Measurements from ENCODE around the gene PLCG2.
A peak's percentile ranks its signal among the peaks of the same experiment; 100 is the strongest.

PLCG2 gene

GRCh38 chr16:81817296-81817695 lies 38.2 kb downstream of the PLCG2 start:
- no peak for DNase-seq

DNA sequence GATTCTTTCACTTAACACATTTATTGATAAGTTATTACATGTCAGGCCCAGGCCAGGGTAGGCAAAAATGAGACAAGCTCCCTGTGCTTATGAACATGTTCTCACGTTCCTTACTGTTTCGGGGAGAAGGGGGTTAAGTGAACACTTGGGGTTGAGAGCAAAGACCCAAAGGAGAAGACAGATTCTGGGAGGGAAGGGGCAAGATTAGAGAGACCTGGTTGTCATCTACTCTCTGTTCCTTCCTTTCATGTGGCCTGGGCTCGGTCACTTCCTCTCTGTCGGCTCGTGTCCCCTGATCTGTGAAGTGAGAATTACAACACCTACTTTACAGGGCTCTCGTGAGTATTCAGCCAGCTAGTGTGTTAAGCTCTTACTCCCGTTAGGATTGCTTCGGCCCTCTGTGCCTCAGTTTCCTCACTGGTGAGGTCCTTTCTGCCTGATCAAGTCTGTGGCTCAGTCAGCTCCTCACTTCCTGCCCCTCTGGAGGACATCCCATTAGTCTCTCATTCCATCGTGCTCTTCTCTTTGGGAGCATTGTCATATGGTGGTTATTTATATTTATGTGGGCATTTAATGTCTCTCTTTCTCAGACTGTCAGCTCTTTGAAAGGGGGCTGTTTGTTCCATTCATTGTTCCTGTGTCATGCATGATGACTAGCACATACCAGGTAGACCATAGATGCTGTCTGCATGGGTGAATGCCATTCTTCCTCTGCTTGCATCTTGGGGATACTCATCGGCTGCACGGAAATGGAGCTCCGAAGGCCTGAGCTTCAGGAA lies 38.9 kb downstream of the PLCG2 start:
- DNase-seq = peak; percentile 78

GRCh38 chr16:81818568-81818896 lies 39.4 kb downstream of the PLCG2 start:
- no peak for DNase-seq

- DNase-seq = no peak
Measured at GRCh38 chr16:81818905-81819304, 39.8 kb downstream of the PLCG2 start.

- DNase-seq = peak; percentile 46
Measured at GRCh38 chr16:81821436-81822128, 42.5 kb downstream of the PLCG2 start.

GRCh38 chr16:81823111-81823510 lies 44.0 kb downstream of the PLCG2 start:
- peak; percentile 85 for DNase-seq

DNA sequence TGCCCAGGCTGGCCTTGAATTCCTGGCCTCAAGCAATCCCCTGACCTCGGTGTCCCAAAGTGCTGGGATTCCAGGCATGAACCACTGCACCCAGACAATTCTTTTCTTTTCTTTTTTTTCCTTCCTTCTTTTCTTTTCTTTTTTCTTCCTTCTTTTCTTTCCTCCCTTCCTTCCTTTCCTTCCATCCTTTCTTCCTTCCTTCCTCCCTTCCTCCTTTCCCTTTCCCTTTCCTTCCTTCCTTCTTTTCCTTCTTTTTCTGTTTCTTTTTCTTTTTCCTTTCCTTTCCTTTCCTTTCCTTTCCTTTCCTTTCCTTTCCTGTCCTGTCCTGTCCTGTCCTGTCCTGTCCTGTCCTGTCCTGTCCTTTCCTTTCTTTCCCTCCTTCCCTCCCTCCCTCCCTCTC lies 44.6 kb downstream of the PLCG2 start:
- DNase-seq = no peak

GRCh38 chr16:81826523-81826922 lies 47.4 kb downstream of the PLCG2 start:
- DNase-seq = peak; percentile 44

- no peak for DNase-seq
Measured at GRCh38 chr16:81830845-81831540, 51.9 kb downstream of the PLCG2 start.

- peak; percentile 97 for DNase-seq
Measured at GRCh38 chr16:81831722-81832126, 52.6 kb downstream of the PLCG2 start.

DNA sequence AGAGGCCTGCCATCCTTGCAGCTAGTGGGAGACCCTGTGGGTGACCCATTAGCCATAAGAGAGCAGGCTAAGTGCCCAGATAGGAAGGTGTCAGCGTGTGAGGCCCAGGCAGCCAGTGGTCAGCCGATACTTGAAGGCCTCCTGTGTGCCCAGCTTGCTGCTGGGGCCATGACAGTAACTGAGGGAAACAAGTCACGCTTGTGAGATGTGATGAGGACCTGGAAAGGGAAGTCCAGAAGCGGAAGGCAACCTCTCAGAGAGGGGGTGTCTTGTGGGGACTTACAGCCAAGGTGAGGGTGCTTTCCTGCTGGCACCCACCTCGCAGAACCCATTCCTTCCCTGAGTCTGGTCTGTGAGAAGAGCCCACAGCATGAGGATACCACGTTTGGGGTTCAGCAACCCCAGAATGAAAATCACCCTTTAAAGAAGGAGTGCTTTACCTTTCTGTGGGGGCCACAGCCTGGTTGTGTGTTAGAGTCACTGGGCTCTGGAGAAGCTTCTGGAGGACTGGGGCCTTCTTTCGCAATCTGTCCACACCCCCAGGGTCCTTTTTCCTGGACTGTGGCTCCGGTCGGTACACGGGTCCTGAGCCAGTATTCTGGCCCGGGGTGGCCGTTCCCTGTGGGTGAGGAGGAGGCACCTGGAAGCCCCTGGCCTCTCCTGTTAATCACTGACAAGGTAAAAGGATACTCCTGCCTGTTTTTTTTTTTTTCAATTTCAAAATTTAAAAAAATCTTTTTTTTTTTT lies 53.9 kb downstream of the PLCG2 start:
- no peak for DNase-seq

DNA sequence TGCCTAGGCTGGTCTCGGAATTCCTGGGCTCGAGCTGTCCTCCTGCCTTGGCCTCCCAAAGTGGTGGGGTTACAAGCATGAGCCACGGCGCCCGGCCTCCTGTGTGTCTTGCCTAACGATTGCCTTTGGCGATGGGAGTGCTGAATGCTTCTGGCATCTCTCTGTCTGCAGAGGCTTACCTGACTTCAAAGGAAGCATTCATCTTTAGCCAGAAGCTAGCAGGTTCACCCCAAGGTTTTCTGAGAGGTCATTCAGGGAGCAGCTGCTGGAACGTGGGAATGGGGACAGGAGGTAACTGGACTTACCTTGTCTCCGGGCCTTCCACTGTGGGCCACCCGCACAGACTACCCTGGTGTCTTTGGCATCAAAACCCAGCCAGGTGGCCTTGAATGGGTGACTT lies 54.7 kb downstream of the PLCG2 start:
- no peak for DNase-seq

- no peak for DNase-seq
Measured at GRCh38 chr16:81834868-81835267, 55.8 kb downstream of the PLCG2 start.

- no peak for DNase-seq
Measured at GRCh38 chr16:81836279-81837054, 57.4 kb downstream of the PLCG2 start.

GRCh38 chr16:81837312-81837751 lies 58.2 kb downstream of the PLCG2 start:
- peak; percentile 39 for DNase-seq

DNA sequence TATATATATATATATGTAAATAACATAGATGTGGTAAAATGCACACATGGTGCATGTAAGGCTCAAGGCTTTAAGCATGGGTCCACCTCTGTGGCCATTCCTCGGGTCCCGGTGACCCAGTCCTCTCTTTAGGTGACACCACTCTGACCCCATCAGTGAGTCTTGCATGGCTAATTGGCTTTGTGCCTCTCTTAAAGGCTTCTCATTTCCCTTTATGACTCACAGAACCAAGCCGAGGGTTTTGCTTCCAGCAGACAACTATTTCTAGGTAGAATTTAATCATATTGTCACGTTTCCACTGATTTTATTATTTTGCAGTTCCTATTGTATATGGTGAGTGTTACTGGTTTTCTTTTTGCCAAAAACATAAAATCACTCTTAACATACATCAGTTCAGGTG lies 59.7 kb downstream of the PLCG2 start:
- DNase-seq = no peak

- no peak for DNase-seq
Measured at GRCh38 chr16:81841722-81842121, 62.6 kb downstream of the PLCG2 start.

DNA sequence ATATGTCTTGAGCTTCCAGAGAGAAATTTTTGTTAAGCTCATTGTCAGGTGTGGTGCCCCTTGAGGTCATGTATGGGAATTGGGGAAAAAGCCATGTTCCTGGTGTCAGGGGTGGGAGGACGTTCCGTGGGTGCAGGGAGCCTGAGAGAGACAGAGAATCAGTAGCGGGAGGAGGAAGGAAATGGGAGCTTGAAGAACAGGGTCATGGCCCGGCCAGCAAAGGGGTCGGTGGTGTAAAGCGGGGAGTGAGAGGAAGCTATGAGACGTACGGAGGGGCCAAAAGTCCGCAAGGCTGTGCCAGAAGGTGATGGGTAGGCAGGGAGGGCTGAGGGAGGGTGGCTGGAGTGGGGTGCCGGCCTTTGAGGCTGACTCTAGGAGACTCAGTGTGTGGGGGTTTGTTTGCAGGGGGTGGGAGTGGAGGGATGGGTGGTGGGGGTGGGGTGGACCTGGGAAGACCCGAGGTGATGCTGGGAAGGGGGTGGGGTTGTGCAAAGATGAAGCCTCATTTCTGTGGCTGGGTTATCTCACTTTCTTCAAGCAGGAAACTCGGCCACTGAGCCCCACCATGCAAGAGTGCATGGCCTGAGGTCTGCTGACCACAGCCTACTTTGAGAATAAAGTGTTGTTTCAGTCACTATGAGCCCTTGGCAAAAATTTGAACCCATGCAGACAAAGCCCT lies 63.6 kb downstream of the PLCG2 start:
- peak; percentile 39 for DNase-seq

DNA sequence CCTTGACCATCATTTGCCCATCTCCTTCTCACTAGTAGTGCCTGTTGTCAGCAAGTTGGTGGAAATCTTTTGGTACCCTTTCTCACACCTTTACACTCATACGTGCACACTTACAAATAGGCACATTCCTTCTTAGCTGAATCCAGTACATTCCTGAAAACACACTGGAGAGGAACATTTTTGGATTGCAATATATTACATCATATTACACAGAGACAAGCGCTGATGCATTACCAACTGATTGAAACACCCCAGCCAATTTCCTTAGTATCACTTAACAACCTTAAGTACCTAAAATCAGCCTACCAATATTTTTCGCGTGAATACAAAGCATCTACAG lies 64.1 kb downstream of the PLCG2 start:
- no peak for DNase-seq

DNA sequence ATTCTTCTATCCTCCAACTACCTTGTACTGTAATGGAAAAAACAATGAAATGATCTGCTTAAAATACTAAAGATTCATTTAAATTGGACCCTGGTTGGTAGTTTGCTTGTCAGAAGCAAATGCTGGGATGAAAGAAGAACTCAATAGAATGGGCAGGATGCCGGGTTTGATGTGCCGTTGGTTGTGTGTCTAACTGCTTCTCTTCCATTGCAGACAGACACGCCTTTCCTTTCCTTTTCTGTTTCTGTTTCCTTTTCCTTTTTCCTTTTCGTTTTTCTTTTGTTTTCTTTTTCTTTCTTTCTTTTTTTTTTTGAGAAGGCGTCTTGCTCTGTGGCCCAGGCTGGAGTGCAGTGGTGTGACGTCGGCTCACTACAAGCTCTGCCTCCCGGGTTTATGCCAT lies 64.6 kb downstream of the PLCG2 start:
- DNase-seq = no peak

DNA sequence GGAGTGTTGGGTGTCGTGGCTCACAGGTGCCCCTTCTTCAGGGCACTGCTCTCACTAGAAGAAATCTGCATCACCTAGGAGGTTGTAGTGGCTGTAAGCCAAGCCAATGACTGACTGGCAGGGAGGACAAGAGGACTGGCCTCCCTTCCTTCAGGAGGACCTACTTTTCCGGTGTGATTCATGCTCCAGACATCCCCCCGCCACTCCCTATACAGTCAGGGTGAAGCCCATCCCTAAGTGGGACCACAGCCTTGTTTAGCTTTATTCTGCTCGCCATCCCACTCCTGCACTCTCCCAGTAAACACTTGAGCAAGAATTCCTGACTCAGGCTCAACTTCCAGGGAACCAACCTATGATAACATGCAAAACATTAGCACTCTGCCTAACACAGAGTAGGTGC lies 67.0 kb downstream of the PLCG2 start:
- no peak for DNase-seq

DNA sequence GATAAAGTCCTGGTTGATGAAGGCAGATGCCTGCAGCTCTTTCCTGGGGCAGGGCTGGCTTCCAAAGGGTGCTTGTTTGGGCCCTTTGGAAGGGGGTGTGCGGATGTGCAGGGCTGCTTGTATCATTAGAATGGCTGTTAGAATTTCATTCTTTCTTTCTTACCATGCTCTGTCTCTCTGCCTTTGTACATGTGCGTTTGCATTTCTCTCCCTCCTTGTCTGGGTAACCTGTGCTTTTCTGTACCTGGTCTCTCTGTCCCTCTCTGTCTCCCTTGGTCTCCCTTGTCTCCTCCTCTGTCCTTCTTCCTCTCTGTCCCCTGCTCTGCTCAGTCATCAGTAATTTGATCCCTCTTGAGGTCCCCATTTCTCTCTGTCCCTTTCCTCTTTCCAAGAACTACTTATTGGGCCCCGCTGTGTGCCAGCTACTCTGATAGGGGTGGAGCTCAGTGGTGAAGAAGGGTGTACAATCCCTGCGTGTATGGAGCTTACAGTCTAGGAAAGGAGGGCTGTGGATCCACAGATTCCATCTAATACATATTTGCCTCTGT lies 69.3 kb downstream of the PLCG2 start:
- no peak for DNase-seq

Measured in hematopoietic multipotent progenitor cell treated with erythropoietin and hydrocortisone succinate and interleukin-3 and kit ligand, for 4 days (in vitro differentiated cells).